ENCODE data around the gene PPM1A.

The PPM1A gene

GRCh38 chr14:60212503-60213371 is 36.3 kb upstream of the PPM1A start:
- no peak overlapping the region for H2AFZ ChIP-seq
- no peak overlapping the region for H3K4me3 ChIP-seq (ENCODE audit: low read depth, low read length)
- H3K36me3 ChIP-seq (ENCODE audit: control insufficient read depth, insufficient read depth, low read length), result no peaks in the 10 kb centered on the region
- no peak overlapping the region for H3K27ac ChIP-seq
- no peaks in the 10 kb centered on the region for H3K9me3 ChIP-seq (ENCODE audit: control insufficient read depth, low read length)
- no peaks in the 10 kb centered on the region for H3K27me3 ChIP-seq (ENCODE audit: control insufficient read depth, insufficient read depth, low read length)
- no peak overlapping the region for H3K4me2 ChIP-seq (ENCODE audit: low read length)
- no peaks in the 10 kb centered on the region for H3K4me1 ChIP-seq
- no peaks in the 10 kb centered on the region for H3K79me2 ChIP-seq
- no peak for TF ChIP-seq CTCF (IDR thresholded peaks at IDR 0.05)
- no peak overlapping the region for H3K9ac ChIP-seq

GRCh38 chr14:60214003-60214402 is 35.0 kb upstream of the PPM1A start:
- TF ChIP-seq CTCF (IDR thresholded peaks at IDR 0.05), result no peak
- no peaks in the 10 kb centered on the region for H3K79me2 ChIP-seq
- H3K4me1 ChIP-seq, result no peaks in the 10 kb centered on the region
- H3K27me3 ChIP-seq (ENCODE audit: control insufficient read depth, insufficient read depth, low read length), result no peaks in the 10 kb centered on the region
- no peaks in the 10 kb centered on the region for H3K9me3 ChIP-seq (ENCODE audit: control insufficient read depth, low read length)
- H3K27ac ChIP-seq, result no peak overlapping the region
- H3K9ac ChIP-seq, result no peak overlapping the region
- no peak overlapping the region for H2AFZ ChIP-seq
- no peak overlapping the region for H3K4me2 ChIP-seq (ENCODE audit: low read length)
- H3K36me3 ChIP-seq (ENCODE audit: control insufficient read depth, insufficient read depth, low read length), result no peaks in the 10 kb centered on the region
- no peak overlapping the region for H3K4me3 ChIP-seq (ENCODE audit: low read depth, low read length)

DNA sequence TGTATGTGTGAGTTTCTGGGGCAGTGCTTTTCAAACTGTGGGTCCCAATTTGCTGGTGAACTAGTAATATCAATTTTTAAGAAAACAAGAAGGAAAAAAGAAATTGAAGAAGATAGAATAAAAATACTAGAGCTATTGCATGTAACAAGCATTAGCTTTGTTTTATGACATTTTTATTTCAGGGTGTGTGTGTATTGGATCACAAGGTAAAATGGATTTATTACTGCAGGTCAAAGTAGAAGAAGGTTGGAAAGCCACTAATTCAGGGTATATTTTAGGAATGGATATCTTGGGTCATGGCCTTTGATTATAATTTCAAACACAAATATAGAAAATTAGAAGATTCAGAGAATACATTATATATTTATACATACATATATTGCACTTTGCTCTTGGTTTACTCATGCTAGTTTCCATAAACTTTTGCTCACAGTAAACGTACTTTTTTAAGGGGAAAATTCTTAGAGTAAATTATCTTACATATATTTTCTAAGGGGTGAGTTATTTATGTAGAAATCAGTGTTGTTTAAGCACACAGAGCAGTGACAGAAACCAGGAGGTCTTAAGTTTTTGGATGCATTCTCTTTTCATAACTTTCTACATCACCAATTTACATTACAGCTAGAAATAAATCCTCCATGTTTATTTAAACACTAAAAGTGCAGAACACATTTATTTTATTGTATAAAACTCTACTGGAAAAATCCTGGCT is 34.5 kb upstream of the PPM1A start:
- Histone ChIP-seq H3K4me3 (ENCODE audit: low read depth, low read length) (no peak overlapping the region), H3K4me2 (ENCODE audit: low read length) (no peak overlapping the region), H3K79me2 (no peaks in the 10 kb centered on the region), H3K36me3 (ENCODE audit: control insufficient read depth, insufficient read depth, low read length) (no peaks in the 10 kb centered on the region), H3K4me1 (no peaks in the 10 kb centered on the region), H3K27ac (no peak overlapping the region), H3K9ac (no peak overlapping the region), H3K9me3 (ENCODE audit: control insufficient read depth, low read length) (no peaks in the 10 kb centered on the region), H3K27me3 (ENCODE audit: control insufficient read depth, insufficient read depth, low read length) (no peaks in the 10 kb centered on the region), H2AFZ (no peak overlapping the region)
- TF ChIP-seq CTCF (IDR thresholded peaks at IDR 0.05), result no peak

- H2AFZ ChIP-seq, result no peak overlapping the region
- H3K27ac ChIP-seq, result no peak overlapping the region
- H3K4me1 ChIP-seq, result no peaks in the 10 kb centered on the region
- TF ChIP-seq CTCF (IDR thresholded peaks at IDR 0.05), result no peak
- H3K4me2 ChIP-seq (ENCODE audit: low read length), result no peak overlapping the region
- no peak overlapping the region for H3K9ac ChIP-seq
- H3K4me3 ChIP-seq (ENCODE audit: low read depth, low read length), result no peak overlapping the region
- no peaks in the 10 kb centered on the region for H3K27me3 ChIP-seq (ENCODE audit: control insufficient read depth, insufficient read depth, low read length)
- H3K79me2 ChIP-seq, result no peaks in the 10 kb centered on the region
- no peaks in the 10 kb centered on the region for H3K36me3 ChIP-seq (ENCODE audit: control insufficient read depth, insufficient read depth, low read length)
- no peaks in the 10 kb centered on the region for H3K9me3 ChIP-seq (ENCODE audit: control insufficient read depth, low read length)
These were observed 33.9 kb upstream of the PPM1A start for GRCh38 chr14:60215127-60215444.
